GM12872 (cell line): ENCODE results near the gene MAPT.

Experiments
- CTCF ChIP-seq: IDR thresholded peaks from 3 replicates; pipeline ENCODE4 v1.5.1; 2011; ENCODE audit warnings: low read depth, mild to moderate bottlenecking, low read length, moderate library complexity; ENCODE audit not compliant: insufficient read depth

Gene MAPT

GRCh38 chr17:45950888-45951287, 56.5 kb downstream of the MAPT start:
- TF ChIP-seq CTCF, result no peak

GRCh38 chr17:45951403-45951802, 57.0 kb downstream of the MAPT start:
- no peak for TF ChIP-seq CTCF

GRCh38 chr17:45951941-45952340, 57.6 kb downstream of the MAPT start:
- no peak for TF ChIP-seq CTCF

DNA sequence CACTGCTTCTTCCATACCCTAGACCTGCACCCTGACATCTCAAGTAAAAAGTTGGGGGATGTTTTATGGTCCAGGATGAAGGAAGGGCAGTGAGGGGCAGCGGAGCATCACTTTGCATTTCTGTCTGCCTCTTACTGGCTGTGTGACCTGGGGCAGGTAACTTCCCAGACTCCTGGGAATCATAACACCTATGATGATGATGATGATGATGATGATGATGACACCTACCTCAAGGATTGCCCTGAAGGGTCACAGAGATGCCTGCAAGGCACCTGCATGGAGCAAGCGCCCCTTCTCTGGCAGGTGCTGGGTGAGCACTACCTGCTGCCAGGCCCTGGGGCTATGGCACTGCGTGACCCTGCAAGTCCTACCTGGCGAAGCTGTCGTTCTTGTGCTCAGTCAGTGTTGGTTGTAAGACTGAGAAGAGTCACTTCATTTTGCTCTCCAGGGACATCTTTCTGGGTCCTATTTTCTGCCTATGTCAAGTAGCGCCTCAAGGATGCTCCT, 58.5 kb downstream of the MAPT start:
- no peak for TF ChIP-seq CTCF

GRCh38 chr17:45953561-45953960, 59.2 kb downstream of the MAPT start:
- no peak for TF ChIP-seq CTCF

- no peak for TF ChIP-seq CTCF
Measured at GRCh38 chr17:45954914-45955313, 60.6 kb downstream of the MAPT start.

GRCh38 chr17:45955326-45955725, 61.0 kb downstream of the MAPT start:
- TF ChIP-seq CTCF, result no peak

DNA sequence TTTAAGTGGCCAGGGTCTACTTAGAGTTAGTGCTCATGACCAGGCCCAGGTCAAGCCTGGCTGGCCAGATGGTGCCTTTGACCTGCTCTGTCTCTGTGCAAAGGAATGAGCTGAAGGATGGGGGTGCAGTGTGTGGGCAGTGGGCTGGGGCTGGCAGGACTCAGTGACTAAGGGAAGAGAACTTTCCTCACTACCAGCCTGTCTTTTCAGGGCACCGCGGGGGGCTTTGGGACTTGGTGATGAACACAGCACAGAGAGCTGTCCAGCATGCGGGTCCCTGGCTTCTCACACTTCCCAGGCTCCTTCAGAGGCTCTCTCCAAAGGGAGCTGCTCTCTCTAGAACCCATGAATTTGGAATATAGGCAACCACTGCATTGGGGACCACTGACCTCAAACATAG, 61.7 kb downstream of the MAPT start:
- no peak for TF ChIP-seq CTCF
